ENCODE data around the gene SNAI3.

DNA sequence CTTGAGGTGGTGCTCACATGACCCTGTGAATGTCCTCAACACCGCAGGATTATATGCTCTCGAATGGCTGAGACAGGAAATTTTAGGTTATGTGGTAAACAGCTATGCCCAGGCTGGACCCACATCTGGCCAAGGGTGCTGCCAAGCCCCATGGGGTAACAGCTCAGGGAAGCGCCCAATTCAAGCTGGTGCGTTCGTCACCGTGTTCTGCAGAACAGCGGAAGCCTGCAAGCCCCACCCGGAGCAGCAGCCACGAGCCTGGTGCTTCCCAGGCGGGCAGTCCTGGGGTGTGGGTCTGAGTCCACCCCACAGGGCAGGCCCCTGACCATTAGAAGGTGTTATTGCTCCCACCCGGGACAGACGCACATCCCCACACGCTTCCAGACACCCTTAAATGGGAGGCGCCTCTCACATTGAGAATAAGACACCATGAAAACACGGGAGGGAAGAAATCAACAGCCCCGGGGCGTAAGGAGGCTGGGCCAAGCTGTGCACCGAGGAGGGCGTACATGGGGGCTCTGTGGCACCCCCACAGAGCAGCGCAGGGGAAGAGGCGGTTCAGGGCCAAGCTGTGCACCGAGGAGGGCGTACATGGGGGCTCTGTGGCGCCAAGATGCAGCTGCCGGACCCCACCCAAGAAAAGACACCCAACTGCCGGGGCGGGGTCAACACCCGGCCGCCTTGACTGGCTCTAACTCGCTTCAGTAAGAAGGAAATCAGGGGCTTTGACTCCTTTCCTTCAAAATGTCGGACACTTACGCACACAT lies 32.5 kb downstream of the SNAI3 start:
- TF ChIP-seq POLR2A (IDR thresholded peaks at IDR 0.05) = no peak
- TF ChIP-seq, protein P1, sequence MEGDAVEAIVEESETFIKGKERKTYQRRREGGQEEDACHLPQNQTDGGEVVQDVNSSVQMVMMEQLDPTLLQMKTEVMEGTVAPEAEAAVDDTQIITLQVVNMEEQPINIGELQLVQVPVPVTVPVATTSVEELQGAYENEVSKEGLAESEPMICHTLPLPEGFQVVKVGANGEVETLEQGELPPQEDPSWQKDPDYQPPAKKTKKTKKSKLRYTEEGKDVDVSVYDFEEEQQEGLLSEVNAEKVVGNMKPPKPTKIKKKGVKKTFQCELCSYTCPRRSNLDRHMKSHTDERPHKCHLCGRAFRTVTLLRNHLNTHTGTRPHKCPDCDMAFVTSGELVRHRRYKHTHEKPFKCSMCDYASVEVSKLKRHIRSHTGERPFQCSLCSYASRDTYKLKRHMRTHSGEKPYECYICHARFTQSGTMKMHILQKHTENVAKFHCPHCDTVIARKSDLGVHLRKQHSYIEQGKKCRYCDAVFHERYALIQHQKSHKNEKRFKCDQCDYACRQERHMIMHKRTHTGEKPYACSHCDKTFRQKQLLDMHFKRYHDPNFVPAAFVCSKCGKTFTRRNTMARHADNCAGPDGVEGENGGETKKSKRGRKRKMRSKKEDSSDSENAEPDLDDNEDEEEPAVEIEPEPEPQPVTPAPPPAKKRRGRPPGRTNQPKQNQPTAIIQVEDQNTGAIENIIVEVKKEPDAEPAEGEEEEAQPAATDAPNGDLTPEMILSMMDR (IDR thresholded peaks at IDR 0.05) = no peak

All from gastroesophageal sphincter (tissue), 3 donors.